K562 (cell line): ENCODE data around the gene TTBK1. TPM values are rescaled to one million over a fixed set of nuclear protein-coding genes. Genes with fewer than 3 reads are reported as not detected.

Experiments
- BACH1 ChIP-seq: fragments of 200-800 bp; sonication (Bioruptor generic); IDR thresholded peaks from 2 replicates; pipeline ENCODE4 v1.6.1; 2016; ENCODE audit warnings: missing genetic modification characterization, missing compliant biosample characterization
- CEBPZ ChIP-seq: fragments of 150-350 bp; IDR thresholded peaks from 2 replicates; pipeline ENCODE4 v1.6.1; 2014; ENCODE audit warnings: low read depth, mild to moderate bottlenecking, low read length, borderline replicate concordance
- CHD1 ChIP-seq: fragments of 200-600 bp; sonication (generic); IDR thresholded peaks from one replicate; pipeline ENCODE4 v1.6.1; 2012; ENCODE audit warnings: mild to moderate bottlenecking, moderate library complexity, low read length, inconsistent platforms
- ESRRB ChIP-seq: fragments of 250-450 bp; sonication (Bioruptor Pico); IDR thresholded peaks from 2 replicates; pipeline ENCODE4 v1.5.0; 2020; ENCODE audit warnings: mild to moderate bottlenecking, moderate library complexity, borderline replicate concordance
- ETV6 ChIP-seq, 3 experiments: fragments of 150-350 bp in 1 of 3; sonication (generic) in 1 of 3; formaldehyde crosslinking in 1 of 3; IDR thresholded peaks; 2 replicates each; pipeline versions ENCODE4 v1.6.1 to v1.8.0; 2014 to 2022; ENCODE audit warnings: borderline replicate concordance in 2 of 3, low read depth in 2 of 3, antibody characterized with exemption in 1 of 3, low read length in 1 of 3, mild to moderate bottlenecking in 1 of 3, missing genetic modification reagents in 1 of 3
- GATA2 ChIP-seq: sonication (generic); formaldehyde crosslinking; IDR thresholded peaks from 2 replicates; pipeline ENCODE4 v1.4.0; 2020; ENCODE audit warnings: mild to moderate bottlenecking, missing genetic modification reagents
- HBP1 ChIP-seq: fragments of 450-650 bp; formaldehyde crosslinking; IDR thresholded peaks from 2 replicates; pipeline ENCODE4 v1.4.0; 2022; ENCODE audit warnings: missing genetic modification characterization
- HES1 ChIP-seq: fragments of 450-650 bp; IDR thresholded peaks from 2 replicates; pipeline ENCODE4 v1.6.1; 2016; ENCODE audit warnings: low read depth, mild to moderate bottlenecking, moderate library complexity
- LEF1 ChIP-seq: fragments of 450-650 bp; IDR thresholded peaks from 2 replicates; pipeline ENCODE4 v1.6.1; 2016; ENCODE audit warnings: mild to moderate bottlenecking
- MED1 ChIP-seq: sonication (generic); formaldehyde crosslinking; IDR thresholded peaks from 2 replicates; pipeline ENCODE4 v1.8.1; 2023; ENCODE audit warnings: missing genetic modification reagents, borderline replicate concordance
- NFE2L1 ChIP-seq: fragments of 450-650 bp; IDR thresholded peaks from 2 replicates; pipeline ENCODE4 v1.6.1; 2016; ENCODE audit warnings: missing genetic modification characterization, low read depth, mild to moderate bottlenecking, missing compliant biosample characterization, moderate library complexity, borderline replicate concordance
- PCBP2 ChIP-seq: fragments of 200-400 bp; formaldehyde crosslinking; IDR thresholded peaks from 2 replicates; pipeline ENCODE4 v1.6.1; 2018; ENCODE audit warnings: low read length, low read depth, mild to moderate bottlenecking, moderate library complexity; ENCODE audit not compliant: poor library complexity, severe bottlenecking
- PHB ChIP-seq: fragments of 250-450 bp; sonication (Bioruptor Pico); IDR thresholded peaks from 2 replicates; pipeline ENCODE4 v1.5.0; 2021
- RFX7 ChIP-seq: fragments of 250-450 bp; sonication (Bioruptor Pico); IDR thresholded peaks from 2 replicates; pipeline ENCODE4 v1.5.1; 2021; ENCODE audit warnings: mild to moderate bottlenecking
- SMAD4 ChIP-seq: fragments of 250-450 bp; sonication (Bioruptor Pico); conservative IDR thresholded peaks from 2 replicates; pipeline ENCODE4 v1.8.0; 2021; ENCODE audit warnings: inconsistent platforms, mild to moderate bottlenecking, moderate library complexity
- SPI1 ChIP-seq: IDR thresholded peaks from 2 replicates; pipeline ENCODE4 v1.6.1; 2011; ENCODE audit warnings: low read depth, low read length, control low read depth, borderline replicate concordance
- ZNF280B ChIP-seq: fragments of 250-450 bp; sonication (Bioruptor Pico); IDR thresholded peaks from 2 replicates; pipeline ENCODE4 v1.5.1; 2021; ENCODE audit warnings: mild to moderate bottlenecking
- ZNF436 ChIP-seq: fragments of 250-450, 450-650 bp; sonication (Bioruptor Pico); formaldehyde crosslinking; IDR thresholded peaks from 2 replicates; pipeline ENCODE4 v1.7.0; 2020; ENCODE audit warnings: mild to moderate bottlenecking
- ZNF707 ChIP-seq: fragments of 250-450 bp; sonication (Bioruptor Pico); conservative IDR thresholded peaks from 2 replicates; pipeline ENCODE4 v1.8.0; 2022; ENCODE audit warnings: inconsistent platforms, mild to moderate bottlenecking, moderate library complexity
- polyA plus RNA-seq, 8 experiments: library from polyadenylated mRNA; depleted of rRNA in 4 of 8; stranded (reverse) in 5 of 8; unstranded in 3 of 8; fragments of >200 nt; fragmentation: Nextera tagmentation in 2 of 8; fragmentation: Illumina TruSeq in 1 of 8; extraction: Ambion mirVana in 2 of 8; extraction: Trizol in 1 of 8; gene quantifications; 2 replicates each; pipeline versions ENCODE4 v1.2.1 to v1.2.3, GENCODE V29; 2011 to 2014; ENCODE audit warnings: inconsistent platforms in 1 of 8, missing spikeins in 1 of 8
- total RNA-seq, 7 experiments: library from RNA; depleted of rRNA in 6 of 7; stranded (reverse); fragments of >200 nt in 6 of 7; fragmentation: Illumina TruSeq in 2 of 7; extraction: Trizol in 2 of 7; gene quantifications; 2 replicates each; pipeline versions ENCODE4 v1.2.1 to v1.2.3, GENCODE V29; 2011 to 2021; ENCODE audit warnings: low replicate concordance in 1 of 7
- TF ChIP-seq, protein P1 (sequence below): sonication (generic); formaldehyde crosslinking; IDR thresholded peaks from 2 replicates; pipeline ENCODE4 v1.8.0; 2022; ENCODE audit warnings: mild to moderate bottlenecking, missing genetic modification reagents

The TTBK1 gene
- total and polyA plus RNA-seq, 9 of the 15 experiments (the other 6 are each of a cell fraction or from before 2014, with no cell fraction given): not detected

- peak; percentile 87 for TF ChIP-seq NFE2L1 (tag)
- no peak for TF ChIP-seq ESRRB (CRISPR knock-in tag)
- no peak for TF ChIP-seq ZNF707 (CRISPR knock-in tag)
- no peak for TF ChIP-seq PHB (CRISPR knock-in tag)
- TF ChIP-seq CHD1: no peak
- no peak for TF ChIP-seq HBP1
- TF ChIP-seq RFX7 (CRISPR knock-in tag): no peak
- TF ChIP-seq ZNF280B (CRISPR knock-in tag): no peak
- TF ChIP-seq CEBPZ: no peak
- TF ChIP-seq GATA2 (CRISPR knock-in tag): no peak
- TF ChIP-seq, protein P1, sequence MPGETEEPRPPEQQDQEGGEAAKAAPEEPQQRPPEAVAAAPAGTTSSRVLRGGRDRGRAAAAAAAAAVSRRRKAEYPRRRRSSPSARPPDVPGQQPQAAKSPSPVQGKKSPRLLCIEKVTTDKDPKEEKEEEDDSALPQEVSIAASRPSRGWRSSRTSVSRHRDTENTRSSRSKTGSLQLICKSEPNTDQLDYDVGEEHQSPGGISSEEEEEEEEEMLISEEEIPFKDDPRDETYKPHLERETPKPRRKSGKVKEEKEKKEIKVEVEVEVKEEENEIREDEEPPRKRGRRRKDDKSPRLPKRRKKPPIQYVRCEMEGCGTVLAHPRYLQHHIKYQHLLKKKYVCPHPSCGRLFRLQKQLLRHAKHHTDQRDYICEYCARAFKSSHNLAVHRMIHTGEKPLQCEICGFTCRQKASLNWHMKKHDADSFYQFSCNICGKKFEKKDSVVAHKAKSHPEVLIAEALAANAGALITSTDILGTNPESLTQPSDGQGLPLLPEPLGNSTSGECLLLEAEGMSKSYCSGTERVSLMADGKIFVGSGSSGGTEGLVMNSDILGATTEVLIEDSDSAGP (CRISPR knock-in tag): no peak
- no peak for TF ChIP-seq ZNF436 (CRISPR knock-in tag)
- no peak for TF ChIP-seq PCBP2
- TF ChIP-seq LEF1: peak; percentile 28; the same call in 1 of the 2 replicates
- TF ChIP-seq HES1: no peak
- no peak for TF ChIP-seq SMAD4 (CRISPR knock-in tag)
- peak; percentile 88 for TF ChIP-seq BACH1
- no peak for TF ChIP-seq ETV6 (IDR thresholded peaks at IDR 0.05; ENCODE audit: borderline replicate concordance in 1 of 2, low read depth in 2 of 2, low read length in 1 of 2)
- TF ChIP-seq ETV6 (CRISPR knock-in tag; IDR thresholded peaks at IDR 0.05; ENCODE audit: borderline replicate concordance): no peak
- peak; percentile 94 for TF ChIP-seq SPI1
- no peak for TF ChIP-seq MED1 (CRISPR knock-in tag)
Observed at GRCh38 chr6:43310624-43311023, 67.3 kb downstream of the TTBK1 start (continued).
